ENCODE measurements around the gene KRTAP5-3.
"Not testable (repeated sequence)": the region's sequence is repeated elsewhere in the genome, so short reads cannot be mapped to it uniquely, and the experiment has no call there.

The KRTAP5-3 gene

DNA sequence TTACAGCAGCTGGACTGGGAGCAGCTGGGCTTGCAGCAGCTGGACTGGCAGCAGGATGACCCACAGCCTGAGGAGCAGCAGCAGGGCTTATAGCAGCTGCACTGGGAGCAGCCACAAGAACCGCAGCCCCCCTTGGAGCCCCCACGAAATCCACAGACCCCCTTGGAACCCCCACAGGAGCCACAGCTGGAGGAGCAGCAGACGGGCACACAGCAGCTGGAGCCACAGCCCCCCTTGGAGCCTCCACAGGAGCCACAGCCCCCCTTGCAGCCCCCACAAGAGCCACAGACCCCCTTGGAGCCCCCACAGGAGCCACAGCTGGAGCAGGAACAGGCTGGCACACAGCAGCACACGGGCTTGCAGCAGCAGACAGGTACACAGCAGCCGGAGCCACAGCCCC lies 362 bp downstream of the KRTAP5-3 start:
- DNase-seq, result not testable (repeated sequence)

DNA sequence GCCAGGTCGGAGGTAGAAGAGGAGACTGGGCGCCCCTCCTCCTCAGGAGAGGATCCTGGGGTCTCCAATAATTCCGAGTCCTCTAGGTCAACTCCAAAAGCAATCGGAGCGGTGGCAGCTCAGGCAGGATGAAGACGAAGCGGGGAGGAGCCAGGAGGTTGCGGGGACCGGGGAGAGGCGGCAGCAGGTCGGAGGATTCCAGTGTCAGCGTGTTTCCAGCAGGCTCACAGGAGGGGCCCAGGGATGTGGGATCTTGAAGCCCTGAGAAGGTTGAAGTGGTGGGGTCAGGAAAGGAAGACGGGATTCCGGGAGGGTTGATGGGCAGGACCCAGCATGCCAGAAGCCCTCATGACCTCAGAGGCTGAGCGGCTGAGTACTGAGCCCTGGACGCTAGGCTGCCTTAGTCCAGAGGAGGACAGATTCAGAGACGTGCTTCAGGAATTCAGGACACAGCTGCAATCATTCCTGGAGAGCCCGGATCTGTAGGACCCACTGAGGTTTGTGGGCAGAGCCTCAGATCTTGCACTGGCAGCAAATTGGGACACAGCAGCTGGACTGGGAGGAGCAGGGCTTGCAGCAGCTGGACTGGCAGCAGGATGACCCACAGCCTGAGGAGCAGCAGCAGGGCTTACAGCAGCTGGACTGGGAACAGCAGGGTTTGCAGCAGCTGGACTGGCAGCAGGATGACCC lies 962 bp downstream of the KRTAP5-3 start:
- not testable (repeated sequence) for DNase-seq

DNA sequence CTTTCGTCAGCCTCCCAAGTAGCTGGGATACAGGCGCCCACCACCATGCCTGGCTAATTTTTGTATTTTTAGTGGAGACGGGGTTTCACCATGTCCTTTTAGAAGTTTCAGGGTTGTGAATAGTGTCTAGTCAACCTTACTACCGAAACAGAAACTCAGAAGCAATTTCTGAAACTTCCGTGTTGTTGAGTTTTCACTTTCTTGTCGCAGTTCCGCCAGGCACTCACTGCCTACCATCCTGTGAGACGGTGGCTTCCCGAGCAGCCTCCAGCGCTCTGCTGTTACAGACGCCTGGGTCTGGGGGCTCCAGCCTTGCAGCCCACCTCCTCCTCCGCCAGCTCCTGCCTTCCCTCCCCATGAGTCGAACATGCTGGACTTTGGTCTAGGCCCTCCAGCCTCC lies 2.3 kb downstream of the KRTAP5-3 start:
- DNase-seq, result not testable (repeated sequence)

DNA sequence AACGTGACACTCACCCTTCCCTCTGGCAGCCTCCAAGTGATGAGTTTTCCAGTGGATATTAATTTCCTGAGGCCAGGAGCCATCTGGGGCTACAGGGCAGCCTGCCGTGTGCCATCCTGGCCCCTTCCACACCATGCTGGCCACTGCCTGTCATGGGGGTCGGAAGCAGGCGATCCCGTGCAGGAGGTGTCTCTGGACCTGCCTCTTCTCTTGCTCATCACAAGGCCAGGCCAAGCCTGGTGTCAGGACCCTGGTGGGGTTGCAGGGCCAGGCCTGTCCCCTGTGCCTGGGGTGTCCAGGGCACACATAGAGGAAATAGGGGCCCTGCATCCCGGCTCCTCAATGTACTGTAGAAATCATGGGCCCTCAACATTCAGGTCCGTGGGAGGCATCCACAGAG lies 3.6 kb downstream of the KRTAP5-3 start:
- no peak for DNase-seq

DNA sequence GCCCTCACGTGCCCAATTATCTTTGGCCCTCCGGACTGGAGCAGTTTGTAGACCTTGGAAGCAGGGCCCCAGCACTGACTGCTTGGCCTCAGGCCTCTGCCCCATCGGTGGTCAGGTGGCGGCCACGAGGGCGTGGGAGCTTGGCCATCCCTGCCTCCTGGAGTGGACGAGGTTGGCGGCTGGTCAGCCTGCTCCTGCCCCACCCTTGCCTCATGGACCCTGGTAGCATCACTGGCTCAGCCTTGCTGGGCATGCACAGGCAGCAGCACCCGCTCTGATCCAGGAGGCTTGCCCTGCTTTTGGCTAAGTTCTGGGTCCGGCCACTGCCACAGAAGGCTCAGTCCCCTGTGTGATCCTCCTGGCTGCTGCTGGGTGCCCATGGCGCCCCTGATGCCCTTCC lies 4.1 kb downstream of the KRTAP5-3 start:
- DNase-seq, result no peak

DNA sequence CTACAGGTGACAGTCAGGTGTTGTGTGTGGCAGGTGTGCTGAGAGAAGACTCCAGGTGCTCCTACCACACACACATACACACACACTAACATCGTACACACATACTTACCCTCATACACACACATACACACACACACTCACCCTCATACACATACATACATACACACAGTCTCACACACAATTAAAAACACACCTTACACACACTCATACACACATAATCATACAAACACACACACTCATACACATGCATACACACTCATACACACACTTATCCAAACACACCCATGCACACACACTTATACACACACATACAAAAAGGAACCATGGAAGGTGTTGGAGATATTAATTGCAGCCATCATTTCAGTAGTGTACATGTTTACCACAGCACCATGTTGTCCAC lies 4.6 kb downstream of the KRTAP5-3 start:
- DNase-seq, result no peak

DNA sequence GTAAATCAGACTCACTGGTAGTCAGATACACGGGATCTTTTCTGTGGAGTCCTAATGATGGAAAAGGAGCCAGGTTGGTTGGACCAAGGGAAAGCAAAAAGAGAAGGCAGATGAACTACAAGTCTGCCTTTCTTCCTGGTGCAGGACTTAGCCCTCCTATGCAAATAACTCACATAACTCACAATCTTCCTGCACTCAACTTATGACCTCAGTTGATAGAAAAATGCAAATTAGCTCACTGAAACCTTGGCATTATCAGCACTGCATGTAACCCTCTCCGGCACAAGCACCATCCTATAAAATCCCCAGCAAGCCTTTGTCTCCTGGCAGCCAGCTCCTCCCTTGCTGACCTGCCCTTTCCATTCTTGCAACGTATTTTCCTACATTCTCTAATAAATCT lies 6.6 kb downstream of the KRTAP5-3 start:
- not testable (repeated sequence) for DNase-seq

DNA sequence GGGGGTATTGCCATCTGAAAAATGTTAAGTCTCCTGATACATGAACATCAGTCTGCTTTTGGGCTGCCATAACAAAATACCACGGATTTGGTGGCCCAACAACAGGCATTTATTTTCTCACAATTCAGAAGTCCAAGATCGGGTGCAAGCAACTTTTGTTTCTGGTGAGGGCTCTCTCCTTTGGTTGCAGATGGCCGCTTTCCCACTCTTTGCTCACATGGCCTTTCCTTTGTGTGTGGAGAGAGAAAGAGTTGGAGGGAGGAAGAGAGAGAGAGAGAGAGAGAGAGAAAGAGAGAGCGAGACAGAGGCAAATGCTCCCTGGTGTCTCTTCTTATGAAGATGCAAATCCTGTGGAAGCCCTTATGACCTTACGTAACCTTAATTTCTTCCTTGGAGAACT lies 7.6 kb downstream of the KRTAP5-3 start:
- DNase-seq, result no peak

DNA sequence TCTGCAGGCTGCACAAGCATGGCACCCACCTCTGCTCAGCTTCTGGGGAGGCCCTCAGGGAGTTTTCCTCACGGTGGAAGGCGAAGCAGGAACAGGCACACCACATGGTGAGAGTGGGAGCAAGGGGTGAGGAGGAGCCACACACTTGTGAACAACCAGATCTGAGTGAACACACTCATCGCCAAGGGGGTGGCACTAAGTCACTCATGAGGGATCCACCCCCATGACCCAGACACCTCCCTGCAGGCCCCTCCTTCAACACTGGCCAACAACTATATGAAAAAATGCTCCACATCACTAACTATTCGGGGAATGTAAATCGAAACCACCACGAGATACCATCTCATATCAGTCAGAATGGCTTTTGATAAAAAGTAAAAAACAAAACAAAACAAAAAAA lies 9.4 kb downstream of the KRTAP5-3 start:
- no peak for DNase-seq

DNA sequence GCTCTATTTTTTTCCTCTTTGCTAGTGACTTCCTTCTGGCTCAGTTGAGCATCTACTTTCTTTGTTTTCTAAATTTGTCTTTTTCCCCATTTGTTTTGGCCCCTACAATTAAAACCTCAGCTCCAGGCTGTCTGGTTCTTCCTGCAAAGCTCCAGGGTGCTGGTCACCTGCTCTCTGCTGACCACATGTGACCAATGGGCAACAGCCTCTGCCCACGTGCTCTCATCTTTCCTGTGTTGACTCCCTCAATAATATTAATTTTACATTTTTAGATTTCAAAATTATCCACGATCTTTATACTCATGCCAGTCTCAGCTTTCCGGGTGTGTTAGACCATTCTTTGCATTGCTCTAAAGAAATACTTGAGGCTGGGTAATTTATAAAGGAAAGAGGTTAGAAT lies 9.9 kb downstream of the KRTAP5-3 start:
- DNase-seq, result not testable (repeated sequence)

DNA sequence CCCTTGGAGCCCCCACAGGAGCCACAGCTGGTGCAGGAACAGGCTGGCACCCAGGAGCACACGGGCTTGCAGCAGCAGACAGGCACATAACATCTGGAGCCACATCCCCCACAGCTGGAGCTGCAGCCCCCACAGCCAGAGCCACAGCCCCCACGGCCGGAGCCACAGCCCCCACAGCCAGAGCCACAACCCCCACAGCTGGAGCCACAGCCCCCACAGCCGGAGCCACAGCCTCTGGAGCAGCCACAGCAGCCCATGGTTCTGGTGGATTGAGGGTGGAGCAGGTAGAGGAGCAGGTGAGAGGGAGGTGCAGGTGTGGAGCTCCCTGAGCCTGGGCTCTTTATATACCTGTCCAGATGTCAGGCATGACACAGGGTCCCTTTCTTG lies 10.3 kb downstream of the KRTAP5-3 start, which contains the start of gene KRTAP5-2:
TSS of gene KRTAP5-2 (minus strand) at position 301 of the 387 bp plus-strand sequence. CDS start at position 257, 44 bp downstream.
- DNase-seq, result no peak

DNA sequence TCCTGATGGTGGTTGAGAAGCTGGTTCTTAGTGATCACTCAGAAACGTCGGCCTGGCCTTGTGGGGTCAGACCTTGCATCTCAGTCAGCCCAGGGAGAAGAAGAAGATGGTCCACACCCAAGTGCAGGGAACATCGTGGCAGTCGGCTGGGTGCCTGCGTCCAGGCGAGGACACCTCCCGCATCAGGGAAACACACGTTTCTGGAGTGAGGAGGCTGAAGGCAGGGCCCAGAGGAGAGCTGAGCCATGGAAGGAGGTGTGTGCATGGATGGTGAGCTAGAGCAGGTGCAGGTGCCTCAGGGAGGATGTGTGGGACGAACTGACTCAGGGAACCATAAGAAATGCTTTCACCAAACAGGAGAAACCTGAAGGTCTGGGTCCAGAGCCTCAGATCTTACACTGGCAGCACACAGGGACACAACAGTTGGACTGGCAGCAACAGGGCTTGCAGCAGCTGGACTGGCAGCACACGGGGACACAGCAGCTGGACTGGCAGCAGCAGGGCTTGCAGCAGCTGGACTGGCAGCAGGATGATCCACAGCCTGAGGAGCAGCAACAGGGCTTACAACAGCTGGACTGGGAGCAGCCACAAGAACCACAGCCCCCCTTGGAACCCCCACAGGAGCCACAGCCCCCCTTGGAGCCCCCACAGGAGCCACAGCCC lies 10.8 kb downstream of the KRTAP5-3 start:
- no peak for DNase-seq

DNA sequence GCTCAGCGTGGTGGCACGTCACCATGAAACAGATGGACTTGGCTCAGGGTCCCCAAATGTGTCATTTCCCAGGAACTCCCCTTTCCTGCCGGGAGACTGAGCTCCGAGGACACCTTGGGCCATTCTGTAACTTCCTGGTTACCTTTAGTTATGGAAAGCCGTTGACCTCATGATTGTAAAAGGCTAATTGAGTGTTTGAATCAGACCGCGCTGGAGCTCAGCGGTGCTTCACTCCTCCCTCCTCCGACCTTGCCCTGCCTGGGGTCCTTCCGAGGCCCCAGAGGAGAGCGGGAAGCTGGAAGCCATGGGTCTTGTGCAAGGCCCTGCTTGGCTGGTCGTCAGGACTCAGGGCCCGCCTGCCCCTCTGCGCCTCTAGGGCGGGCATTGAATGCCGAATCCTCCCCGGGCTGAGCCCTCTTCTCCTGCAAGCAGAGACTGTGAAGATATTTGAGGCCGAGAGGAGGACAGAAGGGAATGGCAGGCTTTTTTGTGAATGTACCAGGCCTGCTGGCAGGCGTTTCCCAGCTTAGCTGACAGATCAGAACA lies 11.6 kb downstream of the KRTAP5-3 start:
- DNase-seq, result not testable (repeated sequence)

DNA sequence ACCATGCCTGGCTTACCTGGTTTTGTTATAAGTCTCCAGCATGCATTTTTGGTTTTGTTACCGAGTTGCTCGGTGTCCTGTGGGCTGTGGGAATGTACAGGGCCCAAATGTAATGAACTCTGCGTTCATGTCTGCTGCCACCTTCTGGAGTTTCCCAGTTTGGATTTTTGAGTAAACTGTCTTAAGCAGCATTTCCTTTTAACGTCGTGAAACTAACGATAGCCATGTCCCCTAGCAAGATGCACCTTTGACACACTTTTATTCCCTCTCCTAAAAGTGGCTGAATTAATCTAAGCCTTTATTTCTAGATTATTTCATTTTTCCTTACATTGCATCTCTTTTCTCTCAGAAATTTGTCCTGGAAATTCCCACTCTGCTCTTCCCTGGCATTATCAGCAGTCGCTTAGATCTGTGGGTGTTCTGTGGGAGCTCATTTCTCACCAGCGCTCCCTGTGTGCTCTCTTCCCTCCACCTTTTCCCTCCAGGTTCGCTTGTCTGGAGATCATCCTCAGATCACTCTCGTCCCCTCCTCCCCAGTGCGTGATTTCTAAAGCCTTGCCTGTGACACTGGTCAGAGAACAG lies 12.2 kb downstream of the KRTAP5-3 start:
- not testable (repeated sequence) for DNase-seq

DNA sequence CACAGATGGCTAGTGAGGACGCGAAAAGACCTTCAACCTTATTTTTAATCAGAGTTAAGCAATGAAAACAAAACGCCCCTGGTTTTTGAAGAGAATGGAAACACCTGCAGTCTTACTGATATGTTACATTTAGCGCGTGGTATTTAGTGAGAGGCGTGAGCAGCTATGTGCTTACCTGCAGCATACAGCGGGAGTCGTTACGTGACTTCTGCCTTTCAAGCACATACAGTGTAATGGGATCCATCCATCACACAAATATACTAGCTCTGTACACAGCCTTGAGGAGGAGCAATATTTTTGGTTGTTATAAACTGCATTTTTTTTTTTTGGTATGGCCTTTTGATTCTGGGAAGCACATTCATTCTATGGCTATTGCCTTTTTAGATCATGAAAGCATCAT lies 15.6 kb downstream of the KRTAP5-3 start:
- no peak for DNase-seq

DNA sequence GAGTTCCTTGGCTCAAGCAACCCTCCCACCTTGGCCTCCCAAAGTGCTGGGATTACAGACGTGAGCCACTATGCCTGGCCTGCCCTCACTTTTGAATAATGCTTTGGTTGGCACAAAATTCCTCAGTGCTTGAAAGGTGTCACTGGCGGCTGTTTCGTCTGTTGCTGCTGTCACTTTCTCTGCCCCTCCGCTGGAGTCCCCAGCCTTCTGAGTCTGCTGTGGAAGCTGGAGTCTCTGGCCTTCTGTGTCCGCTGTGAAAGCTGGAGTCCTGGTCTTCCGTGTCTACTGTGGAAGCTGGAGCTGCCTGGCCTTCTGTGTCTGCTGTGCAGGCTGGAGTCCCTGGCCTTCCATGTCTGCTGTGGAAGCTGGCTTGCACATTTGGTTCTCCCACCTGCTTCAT lies 18.3 kb downstream of the KRTAP5-3 start:
- no peak for DNase-seq

DNA sequence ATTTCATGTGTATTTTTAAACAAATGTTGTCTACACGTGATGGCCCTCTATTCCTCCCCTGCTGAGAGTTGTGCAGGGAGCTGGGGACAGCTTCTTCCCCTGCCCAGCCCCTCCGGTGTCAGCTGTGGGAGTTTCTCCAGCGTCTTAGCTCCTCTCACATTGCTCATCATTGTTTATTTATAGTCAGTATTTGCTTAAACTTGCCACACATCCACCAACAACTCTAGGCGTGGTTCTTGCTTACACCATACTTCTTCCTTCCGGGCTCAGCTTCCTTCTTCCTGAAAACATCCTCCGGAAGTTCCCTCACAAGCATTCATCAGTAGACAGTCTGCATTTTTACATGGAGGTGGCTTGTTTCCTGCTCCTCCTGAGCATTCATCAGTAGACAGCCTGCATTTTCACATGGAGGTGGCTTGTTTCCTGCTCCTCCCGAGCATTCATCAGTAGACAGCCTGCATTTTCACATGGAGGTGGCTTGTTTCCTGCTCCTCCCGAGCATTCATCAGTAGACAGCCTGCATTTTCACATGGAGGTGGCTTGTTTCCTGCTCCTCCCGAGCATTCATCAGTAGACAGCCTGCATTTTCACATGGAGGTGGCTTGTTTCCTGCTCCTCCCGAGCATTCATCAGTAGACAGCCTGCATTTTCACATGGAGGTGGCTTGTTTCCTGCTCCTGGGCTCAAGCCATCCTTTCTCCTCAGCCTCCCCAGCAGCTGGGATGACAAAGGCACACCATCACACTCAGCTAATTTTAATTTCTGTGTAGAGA lies 18.9 kb downstream of the KRTAP5-3 start:
- not testable (repeated sequence) for DNase-seq

DNA sequence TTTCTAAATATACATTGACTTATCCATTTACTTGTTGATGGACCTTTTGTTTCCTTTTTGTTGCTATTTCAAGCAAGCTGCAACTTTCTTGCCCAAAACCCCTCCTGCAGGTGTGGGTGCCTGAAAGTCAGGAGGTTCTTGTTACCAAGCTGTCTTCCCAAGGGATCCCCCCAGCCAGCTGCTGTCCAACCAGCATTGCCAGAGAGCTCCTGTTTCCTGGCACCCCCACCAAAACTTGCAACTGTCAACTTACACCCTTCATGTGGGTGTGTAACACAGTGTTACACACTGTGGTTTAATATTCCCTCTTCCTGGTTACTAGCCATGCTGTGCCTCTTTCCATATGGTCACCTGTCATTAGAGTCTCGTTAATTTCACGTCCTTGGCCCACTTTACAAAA lies 21.6 kb downstream of the KRTAP5-3 start:
- DNase-seq, result no peak

DNA sequence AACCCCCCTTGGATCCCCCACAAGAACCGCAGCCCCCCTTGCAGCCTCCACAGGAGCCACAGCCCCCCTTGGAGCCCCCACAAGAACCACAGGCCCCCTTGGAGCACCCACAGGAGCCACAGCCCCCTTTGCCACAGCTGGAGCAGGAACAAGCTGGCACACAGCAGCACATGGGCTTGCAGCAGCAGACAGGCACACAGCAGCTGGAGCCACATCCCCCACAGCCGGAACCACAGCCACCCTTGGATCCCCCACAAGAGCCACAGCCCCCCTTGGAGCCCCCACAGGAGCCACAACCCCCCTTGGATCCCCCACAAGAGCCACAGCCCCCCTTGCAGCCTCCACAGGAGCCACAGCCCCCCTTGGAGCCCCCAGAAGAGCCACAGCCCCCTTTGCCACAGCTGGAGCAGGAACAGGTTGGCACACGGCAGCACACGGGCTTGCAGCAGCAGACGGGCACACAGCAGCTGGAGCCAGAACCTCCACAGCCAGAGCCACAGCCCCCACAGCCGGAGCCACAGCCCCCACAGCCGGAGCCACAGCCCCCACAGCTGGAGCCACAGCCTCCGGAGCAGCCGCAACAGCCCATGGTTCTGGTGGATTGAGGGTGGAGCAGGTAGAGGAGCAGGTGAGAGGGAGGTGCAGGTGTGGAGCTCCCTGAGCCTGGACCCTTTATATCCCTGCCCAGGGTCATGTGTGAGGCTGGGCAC lies 23.4 kb downstream of the KRTAP5-3 start, which contains the start of gene KRTAP5-1:
TSS of gene KRTAP5-1 (minus strand) at position 623 of the 710 bp plus-strand sequence. CDS start at position 589, 34 bp downstream.
- not testable (repeated sequence) for DNase-seq

DNA sequence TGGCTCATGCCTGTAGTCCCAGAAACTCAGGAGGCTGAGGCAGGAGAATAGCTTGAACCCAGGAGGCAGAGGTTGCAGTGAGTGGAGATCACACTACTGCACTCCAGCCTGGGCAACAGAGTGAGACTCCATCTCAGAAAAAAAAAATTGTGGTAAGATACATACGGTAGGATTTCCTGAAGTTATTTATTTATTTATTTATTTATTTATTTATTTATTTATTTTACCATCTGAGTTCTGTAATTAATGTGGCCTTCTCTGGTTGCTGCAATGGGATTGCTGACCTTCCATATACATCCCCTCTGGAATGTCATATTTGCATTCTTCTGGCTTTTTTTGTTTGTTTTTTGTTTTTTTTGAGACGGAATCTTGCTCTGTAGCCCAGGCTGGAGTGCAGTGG lies 25.4 kb downstream of the KRTAP5-3 start:
- not testable (repeated sequence) for DNase-seq

DNA sequence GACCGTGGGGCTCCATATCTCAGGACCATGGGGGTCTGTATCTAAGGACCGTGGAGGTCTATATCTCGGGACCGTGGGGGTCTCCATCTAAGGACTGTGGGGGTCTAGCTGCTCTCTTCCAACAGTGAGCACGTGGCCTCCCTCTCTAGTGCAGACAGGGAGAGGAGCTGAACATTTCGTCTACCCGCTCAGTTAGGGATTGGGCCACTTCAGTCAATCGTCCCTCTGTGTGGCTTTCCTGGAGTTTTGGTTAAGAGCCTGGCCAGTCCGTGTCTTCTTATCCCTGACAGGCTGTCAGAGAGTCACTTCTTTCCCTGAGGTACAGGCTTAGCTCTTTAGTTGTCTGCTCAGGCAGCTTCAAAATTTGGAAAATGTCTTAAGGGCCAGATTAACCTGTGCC lies 26.3 kb downstream of the KRTAP5-3 start:
- no peak for DNase-seq

DNA sequence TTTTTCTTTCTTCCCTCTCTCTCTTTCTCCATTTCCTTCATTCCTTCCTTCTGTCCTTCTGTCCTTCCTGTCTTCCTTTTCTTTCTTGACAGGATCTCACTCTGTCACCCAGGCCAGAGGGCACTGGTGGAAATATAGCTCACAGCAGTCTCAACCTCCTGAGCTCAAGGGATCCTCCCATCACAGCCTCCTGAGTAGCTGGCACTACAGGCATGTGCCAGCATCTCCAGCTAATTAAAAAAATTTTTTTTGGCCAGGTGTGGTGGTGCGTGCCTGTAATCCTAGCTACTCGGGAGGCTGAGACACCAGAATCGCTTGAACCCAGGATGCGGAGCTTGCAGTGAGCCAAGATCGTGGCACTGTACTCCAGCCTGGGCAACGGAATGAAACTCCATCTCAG lies 31.4 kb downstream of the KRTAP5-3 start:
- no peak for DNase-seq

All from GOT3 (cell line).